ENCODE results near the gene EHD1.
A peak's percentile ranks its signal among the peaks of the same experiment; 100 is the strongest.
"Not testable (repeated sequence)": the region's sequence is repeated elsewhere in the genome, so short reads cannot be mapped to it uniquely, and the experiment has no call there.

The EHD1 gene

GRCh38 chr11:64856382-64857227, 21.8 kb downstream of the EHD1 start:
- peak; percentile 68 for DNase-seq (ENCODE audit: low spot score)

GRCh38 chr11:64855596-64856304, 22.7 kb downstream of the EHD1 start:
- no peak for DNase-seq (ENCODE audit: low spot score)

GRCh38 chr11:64854534-64855502, 23.6 kb downstream of the EHD1 start:
- no peak for DNase-seq (ENCODE audit: low spot score)

DNA sequence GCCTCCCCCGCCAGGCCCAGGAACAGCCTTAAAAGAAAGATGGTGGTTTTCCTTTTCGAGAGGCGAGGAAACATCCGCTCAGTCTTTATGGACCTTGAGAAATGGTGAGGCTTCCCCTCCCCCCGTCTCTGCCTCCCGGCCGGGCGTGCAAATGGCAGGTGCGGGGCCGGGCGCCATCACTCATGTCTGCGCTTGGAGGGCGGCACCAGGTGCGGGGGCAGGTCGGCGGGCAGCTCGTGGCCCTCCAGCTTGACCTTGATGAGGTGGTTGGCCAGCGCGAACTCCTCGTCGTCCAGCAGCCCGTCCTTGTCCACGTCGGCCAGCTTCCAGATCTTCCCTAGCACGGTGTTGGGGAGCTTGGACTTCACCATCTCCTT, 24.3 kb downstream of the EHD1 start:
- no peak for DNase-seq (ENCODE audit: low spot score)

GRCh38 chr11:64853709-64854108, 24.7 kb downstream of the EHD1 start:
- no peak for DNase-seq (ENCODE audit: low spot score)

- DNase-seq (ENCODE audit: low spot score): no peak
These were observed 25.5 kb downstream of the EHD1 start for GRCh38 chr11:64852804-64853509.

- no peak for DNase-seq (ENCODE audit: low spot score)
These were observed 26.5 kb downstream of the EHD1 start for GRCh38 chr11:64851831-64852351.

- DNase-seq (ENCODE audit: low spot score): no peak
These were observed 27.3 kb downstream of the EHD1 start for GRCh38 chr11:64850979-64851567.

GRCh38 chr11:64849598-64850356, 28.6 kb downstream of the EHD1 start:
- no peak for DNase-seq (ENCODE audit: low spot score)

- DNase-seq (ENCODE audit: low spot score): no peak
These were observed 29.4 kb downstream of the EHD1 start for GRCh38 chr11:64848826-64849597.

GRCh38 chr11:64848214-64848825, 30.1 kb downstream of the EHD1 start:
- DNase-seq (ENCODE audit: low spot score): no peak

GRCh38 chr11:64846998-64847666, 31.3 kb downstream of the EHD1 start:
- DNase-seq (ENCODE audit: low spot score): peak; percentile 95

DNA sequence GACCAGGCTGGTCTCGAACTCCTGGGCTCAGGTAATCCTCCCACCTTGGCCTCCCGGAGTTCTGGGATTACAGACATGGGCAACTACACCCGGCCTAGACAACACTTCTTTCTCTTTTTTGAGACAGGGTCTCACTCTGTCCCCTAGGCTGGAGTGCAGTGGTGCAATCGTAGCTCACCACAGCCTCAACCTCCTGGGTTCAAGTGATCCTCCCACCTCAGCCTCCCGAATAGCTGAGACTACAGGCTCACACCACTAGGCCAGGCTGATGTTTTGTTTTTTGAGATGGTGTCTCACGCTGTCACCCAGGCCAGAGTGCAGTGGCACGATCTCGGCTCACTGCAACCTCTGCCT, 32.7 kb downstream of the EHD1 start:
- not testable (repeated sequence) for DNase-seq (ENCODE audit: low spot score)

GRCh38 chr11:64845129-64845775, 33.2 kb downstream of the EHD1 start:
- no peak for DNase-seq (ENCODE audit: low spot score)

DNA sequence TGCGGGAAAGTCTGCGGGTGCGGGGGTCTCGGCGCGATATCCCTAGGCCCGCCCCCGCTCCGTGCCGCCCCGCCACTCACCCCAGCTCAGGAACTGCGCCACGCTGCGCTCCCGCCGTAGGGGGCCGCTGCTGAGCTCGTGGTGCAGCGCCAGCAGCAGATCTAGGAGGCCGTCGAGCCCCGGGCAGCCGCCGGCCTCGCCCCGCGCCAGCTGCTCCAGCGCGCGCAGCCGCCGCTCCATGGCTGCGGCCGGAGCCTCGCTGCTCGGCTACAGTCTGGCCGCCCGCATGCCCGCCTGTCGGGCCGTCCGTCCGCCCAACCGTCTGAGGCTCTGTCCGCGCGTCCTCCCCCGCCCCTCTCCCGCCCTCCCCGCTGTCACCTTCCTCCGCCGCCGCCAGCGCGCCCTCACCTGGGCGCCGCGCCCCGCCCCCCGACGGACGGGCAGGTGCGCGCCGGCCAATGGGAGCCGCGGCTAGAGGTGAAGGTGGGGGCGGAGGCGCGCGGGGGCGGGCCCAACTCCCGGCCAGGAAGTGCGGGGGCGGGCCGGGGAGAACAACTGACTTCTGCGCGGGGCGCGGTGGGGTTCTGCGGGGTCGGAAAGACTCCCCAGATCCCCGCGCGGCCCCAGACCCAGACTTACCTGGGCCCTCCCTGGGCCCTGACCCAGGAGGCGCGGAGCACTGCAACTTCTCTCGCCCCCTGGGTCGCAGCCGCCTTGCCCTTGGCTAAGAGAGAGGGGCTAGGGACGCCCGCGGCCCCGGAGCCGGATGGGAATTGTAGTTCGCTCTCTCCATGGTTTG, 33.9 kb downstream of the EHD1 start, which contains the start of gene CDC42BPG:
Gene CDC42BPG, minus strand, starts transcription at position 324 of the 799 bp plus-strand sequence. Its CDS starts 84 bp downstream, at position 240.
- DNase-seq (ENCODE audit: low spot score): no peak

GRCh38 chr11:64843686-64844329, 34.6 kb downstream of the EHD1 start:
- no peak for DNase-seq (ENCODE audit: low spot score)

Data from Ammon's horn (tissue), 1 donor.